Activated T-helper 1 cell treated with anti-CD3 and anti-CD28 coated beads, Interleukin-12 subunit alpha, Interleukin-12 subunit beta, Interleukin-2, Interleukin-4 antibody, amounts not matched to agents 30 ng/mL and 10 ng/mL and 1 ng/mL, durations not matched to agents 14 hours and 24 hours and 36 hours (primary cell): ENCODE measurements around the gene ACBD6. TPM values are rescaled to one million over a fixed set of nuclear protein-coding genes. Genes with fewer than 3 reads are reported as not detected.

ENCODE experiments used
- DNase-seq: peaks from one replicate; pipeline ENCODE4 v3.0.0; 2021; ENCODE audit warnings: low spot score
- H3K27ac Mint-ChIP-seq: one replicate; pipeline ENCODE4 v1.8.0; 2021; ENCODE audit warnings: mild to moderate bottlenecking, mixed read lengths
- H3K27me3 Mint-ChIP-seq: one replicate; pipeline ENCODE4 v1.8.0; 2022; ENCODE audit warnings: mild to moderate bottlenecking, moderate library complexity, mixed read lengths; ENCODE audit not compliant: insufficient read depth
- H3K36me3 Mint-ChIP-seq: one replicate; pipeline ENCODE4 v1.8.0; 2021; ENCODE audit warnings: low read depth, mixed read lengths
- H3K4me1 Mint-ChIP-seq: one replicate; pipeline ENCODE4 v1.8.0; 2021; ENCODE audit warnings: low read depth, mixed read lengths
- H3K4me3 Mint-ChIP-seq: one replicate; pipeline ENCODE4 v1.8.0; 2021; ENCODE audit warnings: mild to moderate bottlenecking, moderate library complexity, mixed read lengths
- H3K9me3 Mint-ChIP-seq: one replicate; pipeline ENCODE4 v1.8.0; 2021; ENCODE audit warnings: mixed read lengths
- intact Hi-C: fragments of 100-400 bp; cut with micrococcal nuclease; formaldehyde crosslinking; loops from one replicate; pipeline ENCODE4 v1.15.1; 2024
- total RNA-seq: library from RNA; stranded (reverse); gene quantifications from 2 replicates; pipeline ENCODE4 v1.2.3, GENCODE V29; 2022

ACBD6 gene
- total RNA-seq, 1 donor from 2014 or later, result 49.4 TPM

- intact Hi-C loops, result no loop called here
- Mint-ChIP-seq H3K9me3 (no peaks in the 10 kb centered on the region), H3K36me3 (no peaks in the 10 kb centered on the region), H3K4me1 (no peaks in the 10 kb centered on the region), H3K27ac (no peak overlapping the region), H3K27me3 (no peaks in the 10 kb centered on the region), H3K4me3 (no peak overlapping the region)
- no peak for DNase-seq
These were observed 139.0 kb downstream of the ACBD6 start for GRCh38 chr1:180363246-180363995.

- Mint-ChIP-seq H3K27ac (no peak overlapping the region), H3K4me3 (no peak overlapping the region), H3K36me3 (no peaks in the 10 kb centered on the region), H3K4me1 (no peaks in the 10 kb centered on the region), H3K9me3 (no peaks in the 10 kb centered on the region), H3K27me3 (no peaks in the 10 kb centered on the region)
- intact Hi-C loops, result no loop called here
- no peak for DNase-seq
These were observed 141.9 kb downstream of the ACBD6 start for GRCh38 chr1:180360333-180361075.

- H3K4me3 Mint-ChIP-seq, result no peak overlapping the region
- no peaks in the 10 kb centered on the region for H3K9me3 Mint-ChIP-seq
- H3K4me1 Mint-ChIP-seq, result no peaks in the 10 kb centered on the region
- DNase-seq, result no peak
- H3K27ac Mint-ChIP-seq, result no peak overlapping the region
- H3K27me3 Mint-ChIP-seq, result no peaks in the 10 kb centered on the region
- intact Hi-C loops, result no loop called here
- H3K36me3 Mint-ChIP-seq, result no peaks in the 10 kb centered on the region
These were observed 143.7 kb downstream of the ACBD6 start for GRCh38 chr1:180358649-180359048.

GRCh38 chr1:180353945-180354344 is 148.4 kb downstream of the ACBD6 start:
- Mint-ChIP-seq H3K4me1 (no peaks in the 10 kb centered on the region), H3K9me3 (no peaks in the 10 kb centered on the region), H3K27ac (no peak overlapping the region), H3K27me3 (no peaks in the 10 kb centered on the region), H3K4me3 (no peak overlapping the region), H3K36me3 (no peaks in the 10 kb centered on the region)
- intact Hi-C loops, result no loop called here
- no peak for DNase-seq

GRCh38 chr1:180352588-180352987 is 149.8 kb downstream of the ACBD6 start:
- H3K36me3 Mint-ChIP-seq, result no peaks in the 10 kb centered on the region
- H3K27ac Mint-ChIP-seq, result no peak overlapping the region
- H3K4me3 Mint-ChIP-seq, result no peak overlapping the region
- H3K4me1 Mint-ChIP-seq, result no peaks in the 10 kb centered on the region
- intact Hi-C loops, result no loop called here
- no peaks in the 10 kb centered on the region for H3K9me3 Mint-ChIP-seq
- H3K27me3 Mint-ChIP-seq, result no peaks in the 10 kb centered on the region
- no peak for DNase-seq

GRCh38 chr1:180352021-180352420 is 150.4 kb downstream of the ACBD6 start:
- no peak overlapping the region for H3K4me3 Mint-ChIP-seq
- H3K9me3 Mint-ChIP-seq, result no peaks in the 10 kb centered on the region
- DNase-seq, result no peak
- intact Hi-C loops, result no loop called here
- no peak overlapping the region for H3K27ac Mint-ChIP-seq
- H3K27me3 Mint-ChIP-seq, result no peaks in the 10 kb centered on the region
- no peaks in the 10 kb centered on the region for H3K4me1 Mint-ChIP-seq
- no peaks in the 10 kb centered on the region for H3K36me3 Mint-ChIP-seq

- H3K4me3 Mint-ChIP-seq, result no peak overlapping the region
- H3K36me3 Mint-ChIP-seq, result peaks cover 6% of the 10 kb centered on the region
- no peaks in the 10 kb centered on the region for H3K9me3 Mint-ChIP-seq
- DNase-seq, result no peak
- no peaks in the 10 kb centered on the region for H3K4me1 Mint-ChIP-seq
- H3K27me3 Mint-ChIP-seq, result no peaks in the 10 kb centered on the region
- no peak overlapping the region for H3K27ac Mint-ChIP-seq
- intact Hi-C loops, result no loop called here
These were observed 157.2 kb downstream of the ACBD6 start for GRCh38 chr1:180345148-180345547.

GRCh38 chr1:180343921-180344769 is 158.2 kb downstream of the ACBD6 start:
- no peak overlapping the region for H3K4me3 Mint-ChIP-seq
- no peaks in the 10 kb centered on the region for H3K9me3 Mint-ChIP-seq
- H3K4me1 Mint-ChIP-seq, result no peaks in the 10 kb centered on the region
- intact Hi-C loops, result no loop called here
- H3K27me3 Mint-ChIP-seq, result no peaks in the 10 kb centered on the region
- H3K27ac Mint-ChIP-seq, result no peak overlapping the region
- H3K36me3 Mint-ChIP-seq, result peaks cover 9% of the 10 kb centered on the region
- no peak for DNase-seq

- no peak overlapping the region for H3K27ac Mint-ChIP-seq
- peaks cover 16% of the 10 kb centered on the region for H3K9me3 Mint-ChIP-seq
- H3K36me3 Mint-ChIP-seq, result no peaks in the 10 kb centered on the region
- no peak overlapping the region for H3K4me3 Mint-ChIP-seq
- intact Hi-C loops, result no loop called here
- DNase-seq, result no peak
- H3K27me3 Mint-ChIP-seq, result no peaks in the 10 kb centered on the region
- no peaks in the 10 kb centered on the region for H3K4me1 Mint-ChIP-seq
These were observed 175.3 kb downstream of the ACBD6 start for GRCh38 chr1:180327089-180327488.

GRCh38 chr1:180312926-180313325 is 189.5 kb downstream of the ACBD6 start:
- intact Hi-C loops, result no loop called here
- H3K27me3 Mint-ChIP-seq, result peaks cover 2% of the 10 kb centered on the region
- DNase-seq, result no peak

GRCh38 chr1:180311011-180311730 is 191.2 kb downstream of the ACBD6 start:
- H3K27me3 Mint-ChIP-seq, result peaks cover 2% of the 10 kb centered on the region
- intact Hi-C loops, result no loop called here

More at GRCh38 chr1:180312926-180313325, 189.5 kb downstream of the ACBD6 start:
- Mint-ChIP-seq H3K9me3 (no peaks in the 10 kb centered on the region), H3K4me1 (no peaks in the 10 kb centered on the region), H3K27ac (no peak overlapping the region), H3K4me3 (no peak overlapping the region), H3K36me3 (peaks cover 13% of the 10 kb centered on the region)

GRCh38 chr1:180310095-180310494 is 192.3 kb downstream of the ACBD6 start:
- Mint-ChIP-seq H3K36me3 (peaks cover 13% of the 10 kb centered on the region), H3K4me1 (no peaks in the 10 kb centered on the region), H3K27me3 (peaks cover 2% of the 10 kb centered on the region), H3K4me3 (no peak overlapping the region), H3K9me3 (peaks cover 12% of the 10 kb centered on the region), H3K27ac (no peak overlapping the region)
- intact Hi-C loops, result no loop called here
- no peak for DNase-seq

More at GRCh38 chr1:180311011-180311730, 191.2 kb downstream of the ACBD6 start:
- Mint-ChIP-seq H3K9me3 (peaks cover 11% of the 10 kb centered on the region), H3K4me1 (no peaks in the 10 kb centered on the region), H3K4me3 (no peak overlapping the region), H3K36me3 (peaks cover 13% of the 10 kb centered on the region), H3K27ac (no peak overlapping the region)
- DNase-seq, result no peak
